GM10266 (cell line): Measurements from ENCODE around the gene WWOX.

Source experiments
- DNase-seq: peaks from one replicate; pipeline ENCODE4 v3.0.0; 2012; ENCODE audit errors: extremely low spot score
- CTCF ChIP-seq: IDR thresholded peaks from 2 replicates; pipeline ENCODE4 v1.5.1; 2012; ENCODE audit warnings: mild to moderate bottlenecking, low read depth; ENCODE audit not compliant: control insufficient read depth, insufficient read depth; ENCODE audit errors: missing control alignments

WWOX gene

GRCh38 chr16:78264642-78265041, 165.2 kb downstream of the WWOX start:
- TF ChIP-seq CTCF = no peak
- no peak for DNase-seq

- TF ChIP-seq CTCF = no peak
- no peak for DNase-seq
Observed at GRCh38 chr16:78269256-78269655, 169.8 kb downstream of the WWOX start.

GRCh38 chr16:78271981-78272380, 172.5 kb downstream of the WWOX start:
- DNase-seq = no peak
- no peak for TF ChIP-seq CTCF

- no peak for TF ChIP-seq CTCF
- no peak for DNase-seq
Observed at GRCh38 chr16:78274771-78275170, 175.3 kb downstream of the WWOX start.

GRCh38 chr16:78275420-78275819, 176.0 kb downstream of the WWOX start:
- no peak for DNase-seq
- no peak for TF ChIP-seq CTCF

GRCh38 chr16:78277321-78278055, 178.0 kb downstream of the WWOX start:
- no peak for DNase-seq
- no peak for TF ChIP-seq CTCF

- no peak for DNase-seq
- no peak for TF ChIP-seq CTCF
Observed at GRCh38 chr16:78278056-78278450, 178.6 kb downstream of the WWOX start.
